Measurements from ENCODE around the gene ABCC10. TPM values are rescaled to one million over a fixed set of nuclear protein-coding genes. Genes with fewer than 3 reads are reported as not detected.
A peak's percentile ranks its signal among the peaks of the same experiment; 100 is the strongest.
"Not testable (repeated sequence)": the region's sequence is repeated elsewhere in the genome, so short reads cannot be mapped to it uniquely, and the experiment has no call there.

The ABCC10 gene
- polyA plus RNA-seq (ENCODE audit: insufficient read length): 14.7 TPM

- peak; percentile 90 for DNase-seq (ENCODE audit: low read depth)
Observed at GRCh38 chr6:43427406-43428111, at the start of gene ABCC10. ABCC10 (plus strand) TSS chr6:43427541; CDS start chr6:43427979, 438 bp downstream.

GRCh38 chr6:43377710-43378229 is 49.6 kb upstream of the ABCC10 start:
- no peak for DNase-seq (ENCODE audit: low read depth)

GRCh38 chr6:43378631-43379030 is 48.7 kb upstream of the ABCC10 start:
- no peak for DNase-seq (ENCODE audit: low read depth)

- DNase-seq (ENCODE audit: low read depth): not testable (repeated sequence)
Observed at GRCh38 chr6:43380858-43381257, 46.5 kb upstream of the ABCC10 start.

- DNase-seq (ENCODE audit: low read depth): no peak
Observed at GRCh38 chr6:43383021-43383667, 44.2 kb upstream of the ABCC10 start.

- no peak for DNase-seq (ENCODE audit: low read depth)
Observed at GRCh38 chr6:43386492-43386891, 40.8 kb upstream of the ABCC10 start.

- DNase-seq (ENCODE audit: low read depth): no peak
Observed at GRCh38 chr6:43389730-43390295, 37.5 kb upstream of the ABCC10 start.

GRCh38 chr6:43390753-43391439 is 36.4 kb upstream of the ABCC10 start:
- not testable (repeated sequence) for DNase-seq (ENCODE audit: low read depth)

- no peak for DNase-seq (ENCODE audit: low read depth)
Observed at GRCh38 chr6:43391440-43392031, 35.8 kb upstream of the ABCC10 start.

GRCh38 chr6:43393133-43393532 is 34.2 kb upstream of the ABCC10 start:
- DNase-seq (ENCODE audit: low read depth): not testable (repeated sequence)

- DNase-seq (ENCODE audit: low read depth): no peak
Observed at GRCh38 chr6:43393602-43394001, 33.7 kb upstream of the ABCC10 start.

GRCh38 chr6:43394982-43395381 is 32.4 kb upstream of the ABCC10 start:
- no peak for DNase-seq (ENCODE audit: low read depth)

- no peak for DNase-seq (ENCODE audit: low read depth)
Observed at GRCh38 chr6:43395776-43396175, 31.6 kb upstream of the ABCC10 start.

GRCh38 chr6:43396408-43397149 is 30.8 kb upstream of the ABCC10 start:
- DNase-seq (ENCODE audit: low read depth): no peak

- DNase-seq (ENCODE audit: low read depth): no peak
Observed at GRCh38 chr6:43399932-43400487, 27.3 kb upstream of the ABCC10 start.

GRCh38 chr6:43401730-43402129 is 25.6 kb upstream of the ABCC10 start:
- DNase-seq (ENCODE audit: low read depth): no peak

GRCh38 chr6:43402820-43403219 is 24.5 kb upstream of the ABCC10 start:
- DNase-seq (ENCODE audit: low read depth): no peak

- no peak for DNase-seq (ENCODE audit: low read depth)
Observed at GRCh38 chr6:43405354-43405753, 22.0 kb upstream of the ABCC10 start.

- no peak for DNase-seq (ENCODE audit: low read depth)
Observed at GRCh38 chr6:43407296-43407695, 20.0 kb upstream of the ABCC10 start.

GRCh38 chr6:43408259-43408658 is 19.1 kb upstream of the ABCC10 start:
- no peak for DNase-seq (ENCODE audit: low read depth)

GRCh38 chr6:43410776-43411175 is 16.6 kb upstream of the ABCC10 start:
- DNase-seq (ENCODE audit: low read depth): not testable (repeated sequence)

All from forelimb muscle (tissue), 1 donor.